Choroid plexus epithelial cell (primary cell): ENCODE data around the gene GABRQ.
"Not testable (repeated sequence)": the region's sequence is repeated elsewhere in the genome, so short reads cannot be mapped to it uniquely, and the experiment has no call there.

Source experiments
- DNase-seq: peaks from one replicate; pipeline ENCODE4 v3.0.0-alpha.2; 2010; ENCODE audit warnings: low read depth
- H3K4me3 ChIP-seq: 2 replicates; pipeline ENCODE4 v1.5.1; 2011; ENCODE audit warnings: low read depth, mild to moderate bottlenecking, control low read depth, low read length, moderate library complexity
- TF ChIP-seq, protein P1 (sequence below): conservative IDR thresholded peaks from 2 replicates; pipeline ENCODE4 v1.5.1; 2011; ENCODE audit warnings: low read depth, mild to moderate bottlenecking, control low read depth, inconsistent platforms, low read length, moderate library complexity

GABRQ gene

GRCh38 chrX:152656890-152657289 is 19.2 kb downstream of the GABRQ start:
- TF ChIP-seq, protein P1, sequence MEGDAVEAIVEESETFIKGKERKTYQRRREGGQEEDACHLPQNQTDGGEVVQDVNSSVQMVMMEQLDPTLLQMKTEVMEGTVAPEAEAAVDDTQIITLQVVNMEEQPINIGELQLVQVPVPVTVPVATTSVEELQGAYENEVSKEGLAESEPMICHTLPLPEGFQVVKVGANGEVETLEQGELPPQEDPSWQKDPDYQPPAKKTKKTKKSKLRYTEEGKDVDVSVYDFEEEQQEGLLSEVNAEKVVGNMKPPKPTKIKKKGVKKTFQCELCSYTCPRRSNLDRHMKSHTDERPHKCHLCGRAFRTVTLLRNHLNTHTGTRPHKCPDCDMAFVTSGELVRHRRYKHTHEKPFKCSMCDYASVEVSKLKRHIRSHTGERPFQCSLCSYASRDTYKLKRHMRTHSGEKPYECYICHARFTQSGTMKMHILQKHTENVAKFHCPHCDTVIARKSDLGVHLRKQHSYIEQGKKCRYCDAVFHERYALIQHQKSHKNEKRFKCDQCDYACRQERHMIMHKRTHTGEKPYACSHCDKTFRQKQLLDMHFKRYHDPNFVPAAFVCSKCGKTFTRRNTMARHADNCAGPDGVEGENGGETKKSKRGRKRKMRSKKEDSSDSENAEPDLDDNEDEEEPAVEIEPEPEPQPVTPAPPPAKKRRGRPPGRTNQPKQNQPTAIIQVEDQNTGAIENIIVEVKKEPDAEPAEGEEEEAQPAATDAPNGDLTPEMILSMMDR = no peak

GRCh38 chrX:152658302-152658701 is 20.6 kb downstream of the GABRQ start:
- no peak for DNase-seq
- TF ChIP-seq, protein P1 = no peak
- no peak overlapping the region for H3K4me3 ChIP-seq

More at GRCh38 chrX:152656890-152657289, 19.2 kb downstream of the GABRQ start:
- no peak for DNase-seq
- no peak overlapping the region for H3K4me3 ChIP-seq

- TF ChIP-seq, protein P1 = no peak
- DNase-seq = no peak
- no peak overlapping the region for H3K4me3 ChIP-seq
Measured at GRCh38 chrX:152663086-152663485, 25.4 kb downstream of the GABRQ start.

- DNase-seq = no peak
- TF ChIP-seq, protein P1 = no peak
- H3K4me3 ChIP-seq = no peak overlapping the region
Measured at GRCh38 chrX:152674135-152674534, 36.4 kb downstream of the GABRQ start.

GRCh38 chrX:152674652-152675051 is 37.0 kb downstream of the GABRQ start:
- H3K4me3 ChIP-seq, DNase-seq: not testable (repeated sequence)

- DNase-seq, H3K4me3 ChIP-seq: not testable (repeated sequence)
Measured at GRCh38 chrX:152681012-152681411, 43.3 kb downstream of the GABRQ start.

DNA sequence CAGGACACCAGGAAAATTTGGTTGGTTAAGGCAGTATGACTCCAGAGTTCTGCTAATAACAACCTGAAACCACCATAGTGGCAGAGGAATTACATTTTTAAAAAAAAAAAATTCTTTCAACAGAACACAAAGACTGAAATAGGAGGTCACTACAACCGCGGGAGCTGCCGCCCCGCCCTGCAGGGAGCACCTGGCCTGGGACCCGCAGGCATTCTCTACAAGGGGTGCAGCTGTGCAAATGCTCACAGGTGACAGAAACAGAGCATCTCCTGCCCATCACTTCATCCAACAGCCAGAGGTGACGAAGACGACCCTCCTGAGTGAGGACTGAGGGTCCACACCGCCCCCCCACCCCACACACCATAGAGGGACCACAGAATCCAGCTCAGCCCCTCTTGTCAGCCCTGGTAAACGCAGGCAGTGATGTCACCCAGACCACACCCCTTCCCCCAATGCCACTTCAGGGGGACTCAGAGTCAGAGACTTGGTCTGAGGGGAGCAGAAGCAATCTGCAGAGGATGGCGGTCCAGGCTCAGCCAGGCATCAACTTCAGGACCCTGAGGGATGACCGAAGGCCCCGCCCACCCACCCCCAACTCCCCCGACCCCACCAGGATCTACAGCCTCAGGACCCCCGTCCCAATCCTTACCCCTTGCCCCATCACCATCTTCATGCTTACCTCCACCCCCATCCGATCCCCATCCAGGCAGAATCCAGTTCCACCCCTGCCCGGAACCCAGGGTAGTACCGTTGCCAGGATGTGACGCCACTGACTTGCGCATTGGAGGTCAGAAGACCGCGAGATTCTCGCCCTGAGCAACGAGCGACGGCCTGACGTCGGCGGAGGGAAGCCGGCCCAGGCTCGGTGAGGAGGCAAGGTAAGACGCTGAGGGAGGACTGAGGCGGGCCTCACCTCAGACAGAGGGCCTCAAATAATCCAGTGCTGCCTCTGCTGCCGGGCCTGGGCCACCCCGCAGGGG is 60.5 kb downstream of the GABRQ start, which contains the start of gene MAGEA3:
Gene MAGEA3 (plus strand): TSS at position 843 of the 980 bp plus-strand sequence. CDS start 2,039 bp downstream, outside the sequence.
- DNase-seq, H3K4me3 ChIP-seq: not testable (repeated sequence)

DNA sequence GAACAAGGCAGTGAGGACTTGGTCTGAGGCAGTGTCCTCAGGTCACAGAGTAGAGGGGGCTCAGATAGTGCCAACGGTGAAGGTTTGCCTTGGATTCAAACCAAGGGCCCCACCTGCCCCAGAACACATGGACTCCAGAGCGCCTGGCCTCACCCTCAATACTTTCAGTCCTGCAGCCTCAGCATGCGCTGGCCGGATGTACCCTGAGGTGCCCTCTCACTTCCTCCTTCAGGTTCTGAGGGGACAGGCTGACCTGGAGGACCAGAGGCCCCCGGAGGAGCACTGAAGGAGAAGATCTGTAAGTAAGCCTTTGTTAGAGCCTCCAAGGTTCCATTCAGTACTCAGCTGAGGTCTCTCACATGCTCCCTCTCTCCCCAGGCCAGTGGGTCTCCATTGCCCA is 62.7 kb downstream of the GABRQ start:
- not testable (repeated sequence) for H3K4me3 ChIP-seq, DNase-seq

DNA sequence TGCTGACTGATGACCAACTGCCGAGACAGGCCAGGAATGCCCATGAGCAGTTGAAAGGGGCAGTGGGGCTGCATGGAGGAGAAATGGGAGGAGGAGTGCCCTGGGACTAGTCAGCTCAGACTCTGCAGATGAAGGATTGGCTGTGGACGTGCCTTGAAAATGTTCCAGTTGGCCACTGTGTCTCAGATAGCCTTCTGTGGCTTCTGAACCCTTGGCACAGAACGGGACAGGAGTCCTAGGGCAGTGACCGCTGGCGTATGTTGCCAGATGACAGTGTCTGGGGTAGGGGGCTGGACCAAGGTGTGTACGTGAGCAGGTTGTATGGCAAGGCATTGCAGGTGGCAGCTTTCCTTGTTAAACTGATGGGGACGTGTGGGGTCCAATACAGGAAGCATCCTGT is 68.8 kb downstream of the GABRQ start:
- DNase-seq, H3K4me3 ChIP-seq: not testable (repeated sequence)
